Right lung (tissue), 10 donors: Measurements from ENCODE around the gene MRPS7. TPM values are rescaled to one million over a fixed set of nuclear protein-coding genes. Genes with fewer than 3 reads are reported as not detected.
A peak's percentile ranks its signal among the peaks of the same experiment; 100 is the strongest.

ENCODE experiments used
- DNase-seq, 2 donors: peaks; one replicate each; pipeline ENCODE4 v3.0.0-alpha.2; 2013
- long read RNA-seq, 8 donors: transcript quantifications; one replicate each; lab custom pipeline, GENCODE V29; 2026
- polyA plus RNA-seq, 5 donors: library from polyadenylated mRNA; unstranded; fragments of 120-200 nt; gene quantifications; one replicate each; pipeline versions ENCODE4 v1.2.1 to v1.2.3, GENCODE V29; 2013; ENCODE audit warnings: inconsistent platforms in 1 of 5, low replicate concordance in 1 of 5; ENCODE audit not compliant: insufficient read length in 5 of 5, insufficient read depth in 1 of 5

Gene MRPS7
- 10 to 100 TPM; 59.8 to 71.3 (median 64.5) TPM for polyA plus RNA-seq
- long read RNA-seq, donor 1, transcript MRPS7-203 (4 exons, 1,638 nt) = minor isoform, 7 of 50 reads
- long read RNA-seq, donor 1, transcript MRPS7-201 (5 exons, 1,406 nt) = major isoform, 32 of 50 reads
- long read RNA-seq, donor 1, partial matches to known transcripts = 0 of 50 reads
- long read RNA-seq, donor 1, other reads (novel, unspliced or antisense) = 10 of 50 reads
- long read RNA-seq, donor 2, transcript MRPS7-201 (5 exons, 1,406 nt) = major isoform, 35 of 38 reads
- long read RNA-seq, donor 2, partial matches to known transcripts = 0 of 38 reads
- long read RNA-seq, donor 2, other reads (novel, unspliced or antisense) = 0 of 38 reads
- long read RNA-seq, donor 3, transcript MRPS7-201 (5 exons, 1,406 nt) = major isoform, 43 of 48 reads
- long read RNA-seq, donor 3, partial matches to known transcripts = 0 of 48 reads
- long read RNA-seq, donor 3, other reads (novel, unspliced or antisense) = 0 of 48 reads
- long read RNA-seq, donor 4, transcript MRPS7-201 (5 exons, 1,406 nt) = major isoform, 31 of 33 reads
- long read RNA-seq, donor 4, partial matches to known transcripts = 0 of 33 reads
- long read RNA-seq, donor 4, other reads (novel, unspliced or antisense) = 0 of 33 reads
- long read RNA-seq, donor 5, transcript MRPS7-201 (5 exons, 1,406 nt) = major isoform, 53 of 66 reads
- long read RNA-seq, donor 5, partial matches to known transcripts = 5 of 66 reads
- long read RNA-seq, donor 5, other reads (novel, unspliced or antisense) = 0 of 66 reads
- long read RNA-seq, donor 6, transcript MRPS7-201 (5 exons, 1,406 nt) = major isoform, 52 of 98 reads
- long read RNA-seq, donor 6, partial matches to known transcripts = 35 of 98 reads
- long read RNA-seq, donor 6, other reads (novel, unspliced or antisense) = 6 of 98 reads
- long read RNA-seq, donor 7, transcript MRPS7-201 (5 exons, 1,406 nt) = major isoform, 40 of 52 reads
- long read RNA-seq, donor 7, partial matches to known transcripts = 8 of 52 reads
- long read RNA-seq, donor 7, other reads (novel, unspliced or antisense) = 0 of 52 reads
- long read RNA-seq, donor 8, transcript MRPS7-201 (5 exons, 1,406 nt) = major isoform, 17 of 23 reads
- long read RNA-seq, donor 8, partial matches to known transcripts = 0 of 23 reads
- long read RNA-seq, donor 8, other reads (novel, unspliced or antisense) = 0 of 23 reads

- DNase-seq = peak; percentile 96
Measured at GRCh38 chr17:75261336-75262111, at the start of gene MRPS7, which contains the start of gene GGA3. Gene MRPS7 (plus strand): TSS chr17:75261879. CDS start chr17:75261901, 22 bp downstream. Gene GGA3 (minus strand): TSS chr17:75261606. CDS start chr17:75261587, 19 bp downstream.

GRCh38 chr17:75218131-75218530 lies 43.5 kb upstream of the MRPS7 start:
- DNase-seq = no peak

- DNase-seq = no peak
Measured at GRCh38 chr17:75219815-75220214, 41.9 kb upstream of the MRPS7 start.

GRCh38 chr17:75225016-75225415 lies 36.7 kb upstream of the MRPS7 start:
- DNase-seq = no peak

GRCh38 chr17:75227729-75228128 lies 34.0 kb upstream of the MRPS7 start:
- no peak for DNase-seq

- DNase-seq = no peak
Measured at GRCh38 chr17:75228305-75228704, 33.4 kb upstream of the MRPS7 start.

GRCh38 chr17:75228847-75229246 lies 32.8 kb upstream of the MRPS7 start:
- DNase-seq = no peak

GRCh38 chr17:75231071-75231470 lies 30.6 kb upstream of the MRPS7 start:
- DNase-seq = no peak

- no peak for DNase-seq
Measured at GRCh38 chr17:75231741-75232464, 29.8 kb upstream of the MRPS7 start.

GRCh38 chr17:75232786-75233185 lies 28.9 kb upstream of the MRPS7 start:
- no peak for DNase-seq

- DNase-seq = no peak
Measured at GRCh38 chr17:75237100-75238014, 24.3 kb upstream of the MRPS7 start.

GRCh38 chr17:75238020-75238580 lies 23.6 kb upstream of the MRPS7 start:
- DNase-seq = no peak

- peak; percentile 21 to 37 for DNase-seq
Measured at GRCh38 chr17:75238684-75239191, 22.9 kb upstream of the MRPS7 start.

- no peak for DNase-seq
Measured at GRCh38 chr17:75239214-75239613, 22.5 kb upstream of the MRPS7 start.

- DNase-seq = no peak
Measured at GRCh38 chr17:75239778-75240393, 21.8 kb upstream of the MRPS7 start.

- no peak for DNase-seq
Measured at GRCh38 chr17:75240394-75241142, 21.1 kb upstream of the MRPS7 start.

- no peak for DNase-seq
Measured at GRCh38 chr17:75241143-75241430, 20.6 kb upstream of the MRPS7 start.

GRCh38 chr17:75241502-75241901 lies 20.2 kb upstream of the MRPS7 start:
- DNase-seq = no peak
